HepG2 (cell line): ENCODE results near the gene CACNA1H. TPM values are rescaled to one million over a fixed set of nuclear protein-coding genes. Genes with fewer than 3 reads are reported as not detected.

Experiments
- AGO1 ChIP-seq: fragments of 200-400 bp; formaldehyde crosslinking; IDR thresholded peaks from 2 replicates; pipeline ENCODE4 v1.6.1; 2017; ENCODE audit warnings: mild to moderate bottlenecking, low read depth, low read length, moderate library complexity; ENCODE audit not compliant: poor library complexity, severe bottlenecking
- ARHGAP35 ChIP-seq: sonication (generic); formaldehyde crosslinking; IDR thresholded peaks from 2 replicates; pipeline ENCODE4 v1.9.0; 2022; ENCODE audit warnings: mild to moderate bottlenecking, inconsistent platforms, moderate library complexity, missing genetic modification reagents, borderline replicate concordance
- ATF7 ChIP-seq, 2 experiments: fragments of 450-650 bp in 1 of 2; sonication (generic) in 1 of 2; formaldehyde crosslinking in 1 of 2; IDR thresholded peaks; 2 replicates each; pipeline versions ENCODE4 v1.4.0 to v1.6.1; 2016 to 2020; ENCODE audit warnings: antibody characterized with exemption in 1 of 2, mild to moderate bottlenecking in 1 of 2, missing genetic modification reagents in 1 of 2
- HNRNPUL1 ChIP-seq: fragments of 200-400 bp; formaldehyde crosslinking; IDR thresholded peaks from 2 replicates; pipeline ENCODE4 v1.6.1; 2017; ENCODE audit warnings: low read depth, mild to moderate bottlenecking, low read length, moderate library complexity
- HOXA7 ChIP-seq: sonication (generic); formaldehyde crosslinking; IDR thresholded peaks from 2 replicates; pipeline ENCODE4 v1.8.1; 2022; ENCODE audit warnings: mild to moderate bottlenecking, missing genetic modification reagents, moderate library complexity
- PATZ1 ChIP-seq: sonication (generic); formaldehyde crosslinking; IDR thresholded peaks from 2 replicates; pipeline ENCODE4 v1.4.0; 2020; ENCODE audit warnings: missing genetic modification reagents
- SP2 ChIP-seq: sonication (generic); formaldehyde crosslinking; IDR thresholded peaks from 2 replicates; pipeline ENCODE4 v1.5.1; 2020; ENCODE audit warnings: mild to moderate bottlenecking, missing genetic modification reagents
- TBX3 ChIP-seq: fragments of 450-650 bp; IDR thresholded peaks from 2 replicates; pipeline ENCODE4 v1.6.1; 2017; ENCODE audit warnings: antibody characterized with exemption, mild to moderate bottlenecking, inconsistent platforms, borderline replicate concordance
- ZBTB46 ChIP-seq: sonication (generic); formaldehyde crosslinking; IDR thresholded peaks from 2 replicates; pipeline ENCODE4 v1.4.0; 2020; ENCODE audit warnings: mild to moderate bottlenecking, missing genetic modification reagents, borderline replicate concordance
- ZNF263 ChIP-seq: sonication (generic); formaldehyde crosslinking; IDR thresholded peaks from 2 replicates; pipeline ENCODE4 v1.4.0; 2020; ENCODE audit warnings: missing genetic modification reagents
- ZNF407 ChIP-seq: sonication (generic); formaldehyde crosslinking; IDR thresholded peaks from one replicate; pipeline ENCODE4 v1.5.1; 2020; ENCODE audit warnings: mild to moderate bottlenecking, missing genetic modification reagents; ENCODE audit errors: not compliant biosample characterization
- ZNF672 ChIP-seq: sonication (generic); formaldehyde crosslinking; IDR thresholded peaks from 2 replicates; pipeline ENCODE4 v1.8.1; 2022; ENCODE audit warnings: missing genetic modification reagents
- ZNF781 ChIP-seq: sonication (generic); formaldehyde crosslinking; IDR thresholded peaks from 2 replicates; pipeline ENCODE4 v1.5.1; 2020; ENCODE audit warnings: borderline replicate concordance, mild to moderate bottlenecking, missing genetic modification reagents; ENCODE audit errors: not compliant biosample characterization
- polyA plus RNA-seq, 8 experiments: library from polyadenylated mRNA; depleted of rRNA in 3 of 8; stranded (reverse) in 7 of 8; unstranded in 1 of 8; fragments of >200 nt; fragmentation: Illumina TruSeq in 4 of 8; extraction: Trizol in 4 of 8; gene quantifications; 2 replicates each; pipeline versions ENCODE4 v1.2.1 to v1.2.3, GENCODE V29; 2011 to 2016; ENCODE audit warnings: low read depth in 4 of 8, missing spikeins in 1 of 8, mixed read lengths in 1 of 8; ENCODE audit not compliant: insufficient read depth in 1 of 8
- total RNA-seq, 5 experiments: library from RNA; depleted of rRNA; stranded (reverse); fragments of >200 nt; fragmentation: Illumina TruSeq; extraction: Trizol; gene quantifications; 2 replicates each; pipeline ENCODE4 v1.2.3, GENCODE V29; 2016; ENCODE audit warnings: low read depth in 1 of 5

The CACNA1H gene
- total and polyA plus RNA-seq, 2 of the 13 experiments (the other 11 are each of a cell fraction or from before 2014, with no cell fraction given): 0.40 to 1.8 TPM

GRCh38 chr16:1158456-1159324, 5.8 kb downstream of the CACNA1H start (continued):
- peak; percentile 46; the same call in 1 of the 2 replicates for TF ChIP-seq PATZ1 (CRISPR knock-in tag)
- TF ChIP-seq AGO1: no peak
- TF ChIP-seq ZBTB46 (CRISPR knock-in tag): no peak
- no peak for TF ChIP-seq ZNF407
- no peak for TF ChIP-seq ARHGAP35
- TF ChIP-seq HNRNPUL1: no peak
- no peak for TF ChIP-seq ZNF781 (CRISPR knock-in tag)
- no peak for TF ChIP-seq ATF7 (IDR thresholded peaks at IDR 0.05)
- no peak for TF ChIP-seq ATF7 (CRISPR knock-in tag; IDR thresholded peaks at IDR 0.05)
- TF ChIP-seq TBX3: no peak
- TF ChIP-seq SP2 (CRISPR knock-in tag): no peak
- TF ChIP-seq HOXA7: no peak
- TF ChIP-seq ZNF263 (CRISPR knock-in tag): peak; percentile 85
- 0 out of 2 replicates have a peak, but pooled peaks have one; percentile 32 for TF ChIP-seq ZNF672 (CRISPR knock-in tag)
